ENCODE measurements around the gene CACNA1B.

DNA sequence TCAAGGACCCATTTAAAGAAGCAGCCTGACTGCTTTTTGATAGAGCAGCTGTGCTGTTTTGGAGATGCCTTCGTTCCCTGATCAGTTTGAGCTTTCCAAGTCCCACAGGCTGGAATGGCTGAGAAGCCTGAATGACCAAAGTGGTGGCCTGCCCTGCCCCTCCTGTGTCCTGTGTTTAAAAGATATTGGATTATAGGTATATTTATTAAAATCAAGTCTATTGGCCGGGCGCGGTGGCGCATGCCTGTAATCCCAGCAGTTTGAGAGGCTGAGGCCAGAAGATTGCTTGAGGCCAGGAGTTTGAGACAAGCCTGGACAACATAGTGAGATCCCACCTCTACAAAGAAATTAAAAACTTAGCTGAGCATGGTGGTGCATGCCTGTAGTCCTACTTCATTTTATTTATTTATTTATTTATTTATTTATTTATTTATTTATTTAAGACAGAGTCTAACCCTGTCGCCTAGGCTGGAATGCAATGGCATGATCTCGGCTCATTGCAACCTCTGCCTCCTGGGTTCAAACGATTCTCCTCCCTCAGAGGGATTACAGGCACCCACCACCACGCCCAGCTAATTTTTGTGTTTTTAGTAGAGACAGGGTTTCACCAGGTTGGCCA lies 87.7 kb downstream of the CACNA1B start:
- TF ChIP-seq, protein P1, sequence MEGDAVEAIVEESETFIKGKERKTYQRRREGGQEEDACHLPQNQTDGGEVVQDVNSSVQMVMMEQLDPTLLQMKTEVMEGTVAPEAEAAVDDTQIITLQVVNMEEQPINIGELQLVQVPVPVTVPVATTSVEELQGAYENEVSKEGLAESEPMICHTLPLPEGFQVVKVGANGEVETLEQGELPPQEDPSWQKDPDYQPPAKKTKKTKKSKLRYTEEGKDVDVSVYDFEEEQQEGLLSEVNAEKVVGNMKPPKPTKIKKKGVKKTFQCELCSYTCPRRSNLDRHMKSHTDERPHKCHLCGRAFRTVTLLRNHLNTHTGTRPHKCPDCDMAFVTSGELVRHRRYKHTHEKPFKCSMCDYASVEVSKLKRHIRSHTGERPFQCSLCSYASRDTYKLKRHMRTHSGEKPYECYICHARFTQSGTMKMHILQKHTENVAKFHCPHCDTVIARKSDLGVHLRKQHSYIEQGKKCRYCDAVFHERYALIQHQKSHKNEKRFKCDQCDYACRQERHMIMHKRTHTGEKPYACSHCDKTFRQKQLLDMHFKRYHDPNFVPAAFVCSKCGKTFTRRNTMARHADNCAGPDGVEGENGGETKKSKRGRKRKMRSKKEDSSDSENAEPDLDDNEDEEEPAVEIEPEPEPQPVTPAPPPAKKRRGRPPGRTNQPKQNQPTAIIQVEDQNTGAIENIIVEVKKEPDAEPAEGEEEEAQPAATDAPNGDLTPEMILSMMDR (IDR thresholded peaks at IDR 0.05): no peak
- TF ChIP-seq EZH2 (IDR thresholded peaks at IDR 0.05; ENCODE audit: borderline replicate concordance, insufficient read depth, low read depth, low read length, poor library complexity, severe bottlenecking): no peak
